ENCODE results near the gene KIRREL1.

- TF ChIP-seq, protein P1, sequence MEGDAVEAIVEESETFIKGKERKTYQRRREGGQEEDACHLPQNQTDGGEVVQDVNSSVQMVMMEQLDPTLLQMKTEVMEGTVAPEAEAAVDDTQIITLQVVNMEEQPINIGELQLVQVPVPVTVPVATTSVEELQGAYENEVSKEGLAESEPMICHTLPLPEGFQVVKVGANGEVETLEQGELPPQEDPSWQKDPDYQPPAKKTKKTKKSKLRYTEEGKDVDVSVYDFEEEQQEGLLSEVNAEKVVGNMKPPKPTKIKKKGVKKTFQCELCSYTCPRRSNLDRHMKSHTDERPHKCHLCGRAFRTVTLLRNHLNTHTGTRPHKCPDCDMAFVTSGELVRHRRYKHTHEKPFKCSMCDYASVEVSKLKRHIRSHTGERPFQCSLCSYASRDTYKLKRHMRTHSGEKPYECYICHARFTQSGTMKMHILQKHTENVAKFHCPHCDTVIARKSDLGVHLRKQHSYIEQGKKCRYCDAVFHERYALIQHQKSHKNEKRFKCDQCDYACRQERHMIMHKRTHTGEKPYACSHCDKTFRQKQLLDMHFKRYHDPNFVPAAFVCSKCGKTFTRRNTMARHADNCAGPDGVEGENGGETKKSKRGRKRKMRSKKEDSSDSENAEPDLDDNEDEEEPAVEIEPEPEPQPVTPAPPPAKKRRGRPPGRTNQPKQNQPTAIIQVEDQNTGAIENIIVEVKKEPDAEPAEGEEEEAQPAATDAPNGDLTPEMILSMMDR (IDR thresholded peaks at IDR 0.05) = no peak
- TF ChIP-seq EZH2 (IDR thresholded peaks at IDR 0.05) = no peak
- no peak for TF ChIP-seq EZH2phosphoT487 (IDR thresholded peaks at IDR 0.05)
These were observed 55.1 kb downstream of the KIRREL1 start for GRCh38 chr1:158048371-158049067.

All from neural progenitor cell (in vitro differentiated cells).